ENCODE measurements around the gene ATP6V0B.

The ATP6V0B gene

DNA sequence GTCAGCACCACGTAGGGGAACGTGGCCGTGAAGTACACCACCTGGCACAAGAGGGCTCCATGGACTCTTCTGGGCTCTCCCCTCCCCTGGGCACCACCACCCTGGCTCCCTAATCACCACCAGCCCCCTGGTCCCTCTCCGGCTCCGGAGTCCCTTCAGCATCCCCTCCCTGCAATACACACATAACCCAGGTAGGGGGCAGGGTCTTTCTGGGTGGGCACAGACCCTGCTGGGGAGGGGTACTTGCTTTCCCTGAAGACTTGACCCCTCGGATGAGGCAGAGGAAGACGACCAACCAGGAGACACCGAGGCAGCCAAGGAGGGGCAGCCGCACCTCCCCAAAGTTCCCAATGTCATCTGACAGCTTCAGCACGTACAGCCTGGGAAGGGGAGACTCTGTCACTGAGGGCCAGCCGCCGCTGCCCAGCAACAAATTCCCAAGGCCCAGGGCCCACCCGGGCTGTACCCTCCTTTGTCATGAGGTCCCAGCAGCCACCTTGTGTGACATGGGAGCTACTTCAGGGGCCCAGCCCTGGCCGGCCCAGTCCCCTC, 27.9 kb downstream of the ATP6V0B start:
- DNase-seq, result no peak

DNA sequence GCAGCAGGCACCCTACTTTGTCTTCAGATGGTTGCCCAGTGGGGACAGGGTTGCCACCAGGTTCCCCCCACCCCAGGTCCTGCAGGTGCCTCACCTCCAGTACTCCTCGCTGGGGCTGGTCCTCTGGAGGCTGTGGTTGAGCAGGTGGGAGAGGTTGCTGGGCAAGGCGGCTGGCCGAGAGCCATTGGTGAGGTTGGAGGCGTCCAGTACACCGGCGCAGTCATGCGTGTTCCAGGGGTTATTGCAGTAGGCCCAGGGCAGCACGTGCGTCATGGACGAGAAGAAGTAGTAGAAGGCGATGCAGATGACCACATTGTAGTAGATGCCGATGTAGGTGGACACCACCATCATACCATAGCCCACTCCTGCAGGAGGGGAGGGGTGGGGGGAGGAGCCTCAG, 33.5 kb downstream of the ATP6V0B start:
- no peak for DNase-seq

DNA sequence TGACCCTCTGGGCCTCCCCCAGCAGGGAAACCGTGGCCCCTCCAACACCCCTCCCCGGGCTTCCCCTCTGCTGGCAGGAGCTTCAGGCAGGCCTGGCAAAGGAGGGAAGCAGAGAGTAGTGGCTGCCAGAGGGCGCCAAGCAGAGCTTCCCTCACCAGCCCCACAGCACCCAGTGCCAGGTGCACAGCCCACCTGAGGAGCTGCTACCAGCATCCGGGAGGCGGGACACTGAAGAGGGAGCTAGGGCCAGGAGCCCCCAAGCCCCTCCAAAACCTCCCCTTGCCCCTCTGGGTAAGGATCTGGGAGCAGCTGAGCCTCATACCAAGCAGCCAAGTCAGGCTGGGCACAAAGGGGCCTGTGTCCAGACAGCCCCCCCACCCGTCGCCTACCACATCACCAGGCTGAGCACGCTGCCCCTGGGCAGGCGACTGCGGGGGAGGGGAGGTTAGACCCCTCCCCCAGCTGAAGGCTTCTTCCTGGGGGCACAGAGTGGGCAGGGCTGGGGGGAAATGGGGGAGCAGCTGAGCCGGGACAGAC, 36.2 kb downstream of the ATP6V0B start:
- peak in 12 of 14 donors; percentile 29 to 92 (median 80) for DNase-seq

DNA sequence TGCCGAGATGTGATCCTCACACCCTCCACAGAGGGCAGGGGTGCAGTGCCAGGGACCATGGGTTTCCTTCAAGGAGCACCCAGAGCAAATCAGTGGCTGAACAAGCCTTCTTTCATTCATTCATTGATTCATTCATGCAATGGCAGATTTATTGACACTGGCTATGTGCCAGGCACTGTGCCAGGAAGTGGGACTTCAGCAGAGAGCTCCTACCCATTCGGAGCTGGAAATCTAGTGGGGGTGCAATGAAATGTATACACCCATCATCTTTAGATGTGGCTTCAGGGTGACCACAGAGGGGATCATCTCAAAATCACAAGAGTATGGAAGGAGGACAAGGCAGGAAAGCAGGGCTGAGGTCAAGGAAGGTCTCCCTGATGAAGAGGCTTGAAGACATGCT, 37.6 kb downstream of the ATP6V0B start:
- DNase-seq, result peak in 2 of 14 donors; percentile 42 to 68

DNA sequence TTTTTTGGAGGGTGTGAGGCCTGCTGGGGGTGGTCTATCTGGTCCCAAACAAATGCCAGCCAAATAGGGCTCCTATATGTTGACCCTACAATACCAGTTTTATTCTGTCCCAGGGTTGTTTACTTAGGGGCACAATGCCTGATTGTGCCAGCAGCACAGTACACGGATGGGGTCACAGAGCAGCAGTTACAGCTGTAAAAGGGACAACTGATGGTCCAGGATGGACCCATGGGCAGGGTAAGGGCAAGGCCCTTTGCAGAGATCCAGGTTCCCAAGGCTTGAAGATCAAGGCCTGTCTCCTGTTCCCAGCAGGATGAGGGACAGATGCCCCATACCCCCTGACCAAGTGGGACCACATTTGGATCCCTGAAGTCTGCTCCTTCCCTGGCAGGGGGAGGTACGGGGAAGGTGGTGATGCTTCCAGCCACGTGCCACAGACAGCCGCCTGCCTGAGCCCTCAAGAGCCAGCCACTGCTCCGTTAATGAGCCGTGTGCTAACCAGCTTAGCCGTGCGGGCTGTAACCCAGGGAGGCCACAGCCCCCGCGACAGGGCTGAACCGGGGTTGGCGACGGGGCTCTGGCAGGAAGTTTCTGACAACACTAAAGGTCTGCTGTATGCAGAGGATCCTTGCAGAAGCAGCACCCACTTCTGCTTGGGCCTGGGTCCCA, 38.3 kb downstream of the ATP6V0B start:
- DNase-seq, result peak in 8 of 14 donors; percentile 45 to 74 (median 57)

DNA sequence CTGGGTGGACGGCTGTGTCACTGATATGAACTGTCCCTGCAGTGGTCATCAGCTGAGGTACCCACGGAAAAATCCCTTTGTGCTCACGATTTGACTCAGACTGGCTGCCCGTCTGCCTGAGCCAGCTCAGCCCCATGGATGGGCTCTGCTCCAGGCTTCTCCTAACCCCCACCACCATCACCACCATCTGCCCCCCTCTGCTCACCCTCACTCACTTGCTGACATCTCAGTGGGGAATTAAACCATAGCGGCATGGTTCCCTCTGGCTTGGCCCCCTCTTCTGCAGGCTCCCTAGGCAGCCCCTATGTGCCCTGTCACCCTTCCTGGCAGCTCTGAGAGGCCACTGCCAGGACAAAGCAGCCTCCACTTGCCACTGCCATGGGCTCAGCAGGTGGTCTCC, 39.2 kb downstream of the ATP6V0B start:
- DNase-seq, result peak in 5 of 14 donors; percentile 49 to 67 (median 54)

DNA sequence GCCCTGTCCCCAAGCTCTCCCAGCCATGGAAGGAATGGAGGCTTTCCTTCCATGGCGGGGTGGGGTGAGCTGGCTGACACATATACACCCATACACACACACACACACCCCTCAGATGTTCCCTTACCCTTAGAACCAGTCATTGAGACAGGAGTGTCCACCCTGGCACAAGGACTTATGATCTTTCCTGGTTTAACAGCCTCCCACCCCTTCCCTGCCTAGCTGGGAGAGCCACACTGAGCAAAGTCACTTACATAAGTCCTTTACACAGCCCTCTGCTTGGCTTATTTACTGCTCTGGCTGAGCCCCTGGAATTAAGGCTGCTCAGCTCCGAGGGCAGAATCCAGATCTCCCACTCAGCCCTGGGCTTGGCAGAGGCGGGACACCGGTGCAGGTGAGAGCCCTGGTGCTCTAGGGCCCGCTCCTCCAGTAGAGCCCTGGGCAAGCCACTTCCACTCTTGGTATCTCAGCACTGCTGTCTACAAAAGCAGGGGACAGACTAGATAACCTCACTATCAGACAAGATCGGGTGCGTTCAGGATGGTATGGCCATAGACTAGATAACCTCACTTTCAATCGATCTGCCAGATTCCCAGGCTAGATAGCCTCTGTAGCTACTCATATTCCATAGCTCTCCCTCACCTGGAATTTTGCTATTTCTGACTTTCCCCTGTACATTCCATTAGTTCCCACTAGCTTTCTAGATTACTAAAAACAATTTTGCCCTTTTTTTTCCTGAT, 39.8 kb downstream of the ATP6V0B start:
- DNase-seq, result peak in 4 of 14 donors; percentile 51 to 70 (median 60)

DNA sequence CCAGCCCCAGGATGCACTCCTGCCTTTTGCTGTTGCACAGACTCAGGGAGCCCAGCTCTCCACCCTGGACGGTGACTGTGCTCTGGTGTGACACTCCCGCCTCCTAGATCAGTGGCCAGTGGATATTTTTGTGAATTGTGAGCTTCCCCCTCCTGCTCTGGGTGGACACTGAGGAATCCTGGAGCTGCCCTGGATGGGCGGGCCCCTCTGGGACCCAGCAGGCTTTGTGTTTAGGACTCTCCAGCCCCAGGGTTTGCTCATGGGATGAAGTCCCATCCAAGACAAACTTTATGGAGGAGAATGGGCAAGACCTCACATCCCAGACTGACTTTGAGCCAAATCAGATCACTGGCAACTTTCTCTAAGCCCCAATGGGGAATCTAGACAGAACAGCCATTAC, 40.4 kb downstream of the ATP6V0B start:
- DNase-seq, result peak in 5 of 14 donors; percentile 25 to 54 (median 39)

DNA sequence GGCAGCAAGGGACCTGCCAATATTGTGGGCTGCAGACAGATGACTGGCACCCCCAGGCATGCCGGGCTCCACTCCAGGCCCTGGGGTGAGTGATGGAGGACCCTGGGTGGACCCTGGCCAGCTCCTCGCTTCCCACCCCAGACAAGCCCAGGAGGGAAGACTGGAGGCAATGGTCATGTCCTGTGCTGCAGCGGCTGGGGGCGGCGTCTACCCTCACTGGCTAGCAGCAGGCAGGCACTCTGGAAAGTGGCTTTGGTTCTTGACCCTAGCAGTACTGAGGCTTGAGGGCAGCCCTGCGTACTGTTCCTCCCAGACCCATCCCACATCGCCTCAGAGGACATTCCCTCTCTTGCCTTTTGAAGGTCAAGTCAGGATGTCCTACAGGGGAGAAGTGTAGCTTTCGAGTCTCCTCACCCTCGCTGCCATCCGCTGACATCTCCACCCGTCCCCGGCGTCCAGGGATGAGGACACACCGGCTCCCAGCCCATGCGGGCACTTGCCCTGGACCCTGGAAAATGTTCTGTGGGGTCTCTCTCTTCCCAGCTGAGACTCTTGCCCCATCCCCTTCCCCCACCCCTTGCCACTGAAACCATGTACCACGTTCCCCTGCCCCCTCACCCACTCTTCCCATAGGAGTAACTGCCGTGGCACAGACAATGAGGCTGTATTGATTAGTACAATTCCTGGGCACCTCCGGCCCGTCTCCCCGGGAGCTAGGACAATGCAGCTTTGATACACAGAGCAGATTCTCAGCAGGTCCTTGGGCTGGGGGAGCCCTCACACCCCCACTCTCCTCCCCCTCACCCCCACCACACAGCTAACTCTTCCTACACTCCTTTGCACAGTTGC, 41.5 kb downstream of the ATP6V0B start:
- peak in 11 of 14 donors; percentile 10 to 81 (median 71) for DNase-seq

DNA sequence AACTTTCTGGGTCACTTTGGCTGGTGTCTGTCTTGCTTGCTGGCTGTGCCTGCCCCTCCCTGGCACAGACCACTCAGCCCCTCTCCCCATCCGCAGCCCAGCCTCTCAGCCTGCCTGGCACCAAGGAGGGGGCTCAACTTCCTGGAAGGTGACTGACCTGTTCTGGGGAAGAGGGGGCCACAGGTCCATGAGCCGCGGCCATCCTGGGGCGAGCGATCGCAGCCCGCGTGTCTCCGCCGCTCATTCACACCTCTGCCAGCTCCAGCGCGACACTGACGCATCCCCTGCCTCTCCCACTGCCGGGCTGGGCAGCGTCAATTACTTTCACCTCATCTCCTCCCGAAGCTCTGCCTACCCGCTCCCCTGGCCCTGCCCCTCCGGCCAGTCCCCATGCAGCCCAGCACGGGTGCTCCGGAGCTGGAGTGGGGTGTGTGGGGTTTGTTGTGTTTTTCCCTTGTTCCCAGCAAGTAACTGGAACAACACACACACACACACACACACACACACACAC, 42.2 kb downstream of the ATP6V0B start:
- peak in 8 of 14 donors; percentile 41 to 80 (median 55) for DNase-seq

DNA sequence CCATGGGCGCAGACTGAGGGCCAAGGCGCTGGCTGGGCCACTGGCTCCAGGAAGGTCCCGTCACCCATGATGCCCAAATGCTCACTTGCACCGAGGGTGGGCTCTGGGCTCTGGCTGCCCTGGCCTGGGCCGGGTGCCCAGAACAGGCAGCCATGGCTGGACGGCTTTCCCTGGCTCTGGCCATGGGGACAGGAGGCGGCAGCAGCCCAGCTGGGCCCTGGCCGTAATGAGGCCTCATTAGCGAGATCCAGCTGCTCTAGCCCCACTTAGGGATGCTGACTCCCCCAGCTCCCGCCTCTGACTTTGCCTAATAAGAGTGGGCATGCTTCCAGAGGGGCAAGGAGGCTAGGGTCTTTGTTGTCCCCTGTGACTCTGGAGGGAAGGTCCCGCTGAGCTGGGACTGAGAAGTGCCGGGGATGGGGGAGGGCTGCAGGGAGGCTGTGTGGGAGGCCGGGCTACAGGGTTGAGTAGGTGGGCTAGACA, 44.7 kb downstream of the ATP6V0B start:
- peak in 10 of 14 donors; percentile 15 to 74 (median 48) for DNase-seq

DNA sequence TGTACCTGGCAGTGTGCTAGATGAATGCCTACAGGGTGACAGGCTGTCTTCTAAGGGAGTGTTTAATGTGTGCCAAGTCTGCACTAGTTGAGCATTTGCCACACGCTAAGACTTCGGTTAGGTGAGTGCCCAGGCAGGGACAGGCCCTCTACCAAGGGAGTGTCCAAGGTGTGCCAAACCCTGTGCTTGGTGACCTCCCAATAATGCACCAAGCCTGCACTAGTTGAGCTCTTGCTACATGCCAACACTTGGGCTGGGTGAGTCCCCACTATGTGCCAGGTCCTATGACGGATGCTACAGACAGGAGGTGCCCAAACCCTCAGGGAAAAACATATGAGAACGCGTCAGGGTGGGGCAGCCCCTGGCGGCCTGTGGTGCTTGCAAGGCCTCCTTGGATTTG, 45.7 kb downstream of the ATP6V0B start:
- no peak for DNase-seq

DNA sequence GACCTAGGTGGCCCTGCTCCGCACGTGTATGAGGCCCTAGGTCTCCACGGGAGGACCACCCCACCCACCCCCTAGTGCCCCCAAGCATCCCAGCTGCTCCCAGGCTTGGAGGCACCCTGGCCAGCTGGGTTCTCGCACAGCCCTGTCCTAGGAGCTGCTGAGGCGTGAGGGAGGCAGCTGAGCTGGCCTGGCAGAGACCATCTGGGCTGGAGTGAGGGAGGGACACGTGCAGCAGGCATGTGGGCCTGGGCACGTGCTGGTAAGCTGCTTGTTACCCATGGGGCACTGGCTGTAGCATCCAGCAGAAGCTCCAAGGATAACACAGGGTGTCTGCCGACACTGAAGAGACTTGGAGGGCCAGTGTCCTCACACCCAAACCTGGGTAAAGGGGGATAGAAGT, 46.4 kb downstream of the ATP6V0B start:
- DNase-seq, result no peak

DNA sequence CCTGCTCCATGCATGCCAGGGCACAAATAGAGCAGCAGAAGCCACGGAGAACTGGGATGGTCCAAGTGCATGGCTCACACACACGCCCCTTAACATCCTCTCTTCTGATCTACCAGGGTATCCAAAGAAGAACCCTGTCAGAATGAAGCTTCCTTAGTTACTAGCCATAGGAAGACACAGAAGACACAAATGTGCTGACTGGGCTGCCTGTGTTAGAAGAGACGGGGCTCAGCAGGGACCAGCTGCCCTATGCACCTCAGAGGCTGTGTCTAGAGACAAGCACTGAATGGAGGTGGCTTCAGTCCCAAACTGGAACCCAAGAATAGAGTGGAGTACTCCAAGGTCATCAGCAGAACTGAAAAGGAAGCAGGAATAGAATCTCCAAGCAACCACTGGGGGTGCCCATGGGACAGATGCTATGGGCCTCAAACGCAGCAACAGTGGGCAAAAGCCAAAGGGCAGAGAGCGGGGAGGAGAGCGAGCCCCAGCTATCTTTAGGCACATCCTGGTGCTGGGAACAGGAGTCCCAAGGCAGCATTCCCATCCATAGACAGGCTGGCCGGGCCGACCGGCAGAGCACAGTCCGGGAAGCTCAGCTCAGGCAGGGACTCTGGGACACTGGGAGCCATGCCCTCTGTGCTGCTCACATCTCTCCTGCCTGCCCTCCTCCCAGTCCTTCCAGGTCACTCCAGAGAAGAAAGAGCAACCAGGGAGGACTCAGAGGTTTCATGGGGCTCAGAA, 47.0 kb downstream of the ATP6V0B start:
- no peak for DNase-seq

DNA sequence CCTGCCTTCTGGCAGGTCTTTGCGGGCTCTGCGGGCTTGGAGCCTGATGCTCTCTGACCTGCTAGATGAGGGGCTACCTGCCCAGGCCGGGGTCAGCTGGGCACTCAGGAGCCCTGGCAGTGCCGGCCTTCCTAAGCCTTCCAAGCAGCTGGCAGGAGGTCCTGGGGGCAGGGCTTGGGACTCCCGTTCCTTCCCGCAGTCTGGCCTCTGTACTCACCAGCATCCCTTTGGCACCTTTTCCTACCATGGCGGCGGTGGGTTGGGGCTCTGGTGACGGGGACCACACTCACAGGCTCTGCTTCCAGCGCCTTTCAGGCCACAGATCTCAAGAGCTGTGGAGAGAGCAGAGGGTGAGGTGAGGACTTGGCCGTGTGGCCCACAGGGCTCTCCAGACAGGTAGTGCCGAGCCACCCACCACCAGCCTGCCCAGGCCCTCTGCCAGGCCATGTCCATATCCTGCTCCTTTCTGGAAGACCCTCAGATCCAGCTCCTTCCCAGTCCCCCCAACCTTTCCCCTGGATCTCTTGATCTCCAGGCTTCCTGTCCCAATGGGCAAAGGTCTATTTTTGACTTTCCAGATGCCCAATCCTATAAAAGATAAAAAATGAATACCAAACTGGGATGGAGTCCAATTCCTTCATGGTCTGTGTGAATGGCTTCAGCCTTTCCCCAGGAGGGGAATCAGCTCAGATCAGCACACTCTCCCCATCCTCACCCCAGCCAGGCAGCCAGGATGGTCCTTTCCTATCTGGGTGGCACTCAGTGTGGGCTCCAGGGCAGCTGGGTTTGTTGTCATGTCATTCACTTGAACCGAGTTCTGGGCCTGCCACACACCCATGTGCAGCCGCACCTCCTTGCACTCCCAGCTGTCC, 49.5 kb downstream of the ATP6V0B start:
- no peak for DNase-seq

DNA sequence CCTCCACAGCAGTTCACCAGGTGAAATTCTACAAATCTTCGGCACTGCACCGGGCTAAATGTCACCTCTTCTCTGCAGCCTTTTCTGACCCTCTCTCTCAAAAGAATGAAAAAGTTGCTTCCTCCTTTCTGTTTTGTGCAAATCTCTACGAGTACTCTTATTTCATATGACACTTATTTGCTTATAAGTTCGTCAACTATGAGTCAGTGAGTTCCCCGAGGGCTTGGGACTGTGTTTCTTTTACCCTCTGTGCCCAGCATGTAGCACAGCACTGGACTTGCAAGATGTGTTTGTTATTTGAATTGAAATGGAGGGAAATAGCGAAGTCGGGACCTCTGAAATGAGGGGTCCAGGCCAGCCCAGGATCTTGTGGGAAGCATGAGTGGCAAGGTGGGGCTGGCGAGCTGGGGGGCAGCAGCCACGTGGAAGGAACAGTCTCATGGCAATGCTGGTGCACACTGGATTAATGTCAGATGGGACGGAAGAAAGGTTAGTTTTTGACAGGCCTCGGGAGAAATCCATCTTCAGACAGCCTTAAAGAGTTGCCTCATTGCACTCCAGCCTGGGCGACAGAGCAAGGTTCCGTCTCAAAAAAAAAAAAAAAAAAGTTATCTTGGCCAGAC, 50.3 kb downstream of the ATP6V0B start:
- DNase-seq, result no peak

DNA sequence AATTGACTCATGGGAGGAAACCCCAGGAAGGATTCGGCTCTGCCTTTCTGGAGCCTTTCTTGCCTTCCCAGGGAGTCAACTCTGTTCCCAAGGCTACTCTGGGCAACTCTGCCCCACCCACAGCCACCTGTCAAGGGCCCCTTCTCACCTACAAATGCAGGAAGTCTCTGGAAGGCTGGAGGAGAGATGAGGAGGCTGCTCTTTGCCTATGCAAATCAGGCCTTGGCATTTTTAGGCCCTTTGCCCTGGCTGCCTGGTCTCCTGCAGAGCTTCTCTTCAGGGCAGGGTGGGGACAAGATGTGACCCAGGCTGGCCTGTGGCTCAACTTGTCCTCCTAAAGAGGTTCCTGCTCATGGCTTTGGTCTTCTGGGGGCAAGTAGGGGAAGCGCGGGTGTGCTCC, 51.1 kb downstream of the ATP6V0B start:
- no peak for DNase-seq

DNA sequence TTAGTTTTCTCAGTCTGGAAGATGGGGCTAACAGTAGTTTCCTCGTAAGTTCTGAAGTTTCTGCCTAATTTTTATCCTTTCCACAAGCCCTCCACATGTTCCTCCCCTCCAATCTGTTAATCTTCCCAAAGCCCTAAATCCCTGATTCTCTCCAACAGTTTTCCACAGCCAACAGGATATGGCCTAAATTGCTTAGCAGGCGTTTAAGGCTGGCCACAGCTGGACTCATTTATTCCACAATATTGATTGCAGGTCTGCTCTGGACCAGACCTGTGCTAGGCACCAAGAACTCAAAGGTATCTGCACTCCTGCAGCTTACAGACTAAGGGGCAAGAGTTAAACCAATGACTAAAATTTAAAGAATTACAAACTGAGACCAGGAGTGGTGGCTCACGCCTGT, 52.6 kb downstream of the ATP6V0B start:
- no peak for DNase-seq

Measured in C1 segment of cervical spinal cord (tissue), 14 donors.